Activated T-helper 17 cell treated with anti-CD3 and anti-CD28 coated beads, Interleukin-2, amount 50 U/mL, for 72 hours (primary cell): ENCODE results near the gene DYNLT2B. TPM values are rescaled to one million over a fixed set of nuclear protein-coding genes. Genes with fewer than 3 reads are reported as not detected.
"Not testable (repeated sequence)": the region's sequence is repeated elsewhere in the genome, so short reads cannot be mapped to it uniquely, and the experiment has no call there.

Source experiments
- ATAC-seq: fragments of 150-1000 bp; cut with Tn5 transposase; replicated peaks from 2 replicates; pipeline ENCODE4 v1.10.0; 2021; ENCODE audit warnings: mild to moderate bottlenecking, moderate library complexity
- H3K27ac Mint-ChIP-seq: one replicate; pipeline ENCODE4 v1.8.0; 2022; ENCODE audit warnings: mixed read lengths
- H3K27me3 Mint-ChIP-seq: one replicate; pipeline ENCODE4 v1.8.0; 2022; ENCODE audit warnings: mixed read lengths
- H3K36me3 Mint-ChIP-seq: one replicate; pipeline ENCODE4 v1.8.0; 2022; ENCODE audit warnings: low read depth, mild to moderate bottlenecking, mixed read lengths
- H3K4me1 Mint-ChIP-seq: one replicate; pipeline ENCODE4 v1.8.0; 2022; ENCODE audit warnings: mixed read lengths
- H3K4me3 Mint-ChIP-seq: one replicate; pipeline ENCODE4 v1.8.0; 2022; ENCODE audit warnings: mild to moderate bottlenecking, mixed read lengths
- H3K9me3 Mint-ChIP-seq: one replicate; pipeline ENCODE4 v1.8.0; 2022; ENCODE audit warnings: mixed read lengths
- total RNA-seq, 2 donors: library from RNA; stranded (reverse); gene quantifications; one replicate each; pipeline ENCODE4 v1.2.3, GENCODE V29; 2022

The DYNLT2B gene
- total RNA-seq, 2 donors from 2014 or later: 9.6 to 11.3 TPM

- H3K27ac Mint-ChIP-seq: no peak overlapping the region
- ATAC-seq: no peak
- H3K4me3 Mint-ChIP-seq: no peak overlapping the region
- H3K4me1 Mint-ChIP-seq: peaks cover 6% of the 10 kb centered on the region
- H3K9me3 Mint-ChIP-seq: no peaks in the 10 kb centered on the region
- H3K27me3 Mint-ChIP-seq: no peaks in the 10 kb centered on the region
- peaks cover 12% of the 10 kb centered on the region for H3K36me3 Mint-ChIP-seq
Measured at GRCh38 chr3:196314597-196314996, 3.4 kb downstream of the DYNLT2B start.

DNA sequence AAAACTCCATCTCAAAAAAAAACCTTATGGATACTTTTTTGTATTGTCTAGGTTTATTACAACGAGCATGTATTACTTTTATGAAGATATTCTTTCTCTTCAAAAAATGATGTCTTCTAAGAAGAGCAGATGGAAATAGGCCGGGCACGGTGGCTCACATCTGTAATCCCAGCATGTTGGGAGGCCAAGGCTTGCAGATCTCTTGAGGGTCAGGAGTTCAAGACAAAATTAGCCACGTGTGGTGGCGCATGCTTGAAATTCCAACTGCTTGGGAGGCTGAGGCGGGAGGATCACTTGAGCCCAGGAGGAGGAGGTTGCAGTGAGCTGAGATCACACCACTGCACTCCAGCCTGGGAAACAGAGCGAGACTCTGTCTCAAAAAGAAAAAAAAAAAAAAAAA, 4.0 kb downstream of the DYNLT2B start:
- not testable (repeated sequence) for H3K27ac Mint-ChIP-seq, H3K4me1 Mint-ChIP-seq, ATAC-seq, H3K4me3 Mint-ChIP-seq, H3K9me3 Mint-ChIP-seq, H3K27me3 Mint-ChIP-seq
- peaks cover 12% of the 10 kb centered on the region for H3K36me3 Mint-ChIP-seq

DNA sequence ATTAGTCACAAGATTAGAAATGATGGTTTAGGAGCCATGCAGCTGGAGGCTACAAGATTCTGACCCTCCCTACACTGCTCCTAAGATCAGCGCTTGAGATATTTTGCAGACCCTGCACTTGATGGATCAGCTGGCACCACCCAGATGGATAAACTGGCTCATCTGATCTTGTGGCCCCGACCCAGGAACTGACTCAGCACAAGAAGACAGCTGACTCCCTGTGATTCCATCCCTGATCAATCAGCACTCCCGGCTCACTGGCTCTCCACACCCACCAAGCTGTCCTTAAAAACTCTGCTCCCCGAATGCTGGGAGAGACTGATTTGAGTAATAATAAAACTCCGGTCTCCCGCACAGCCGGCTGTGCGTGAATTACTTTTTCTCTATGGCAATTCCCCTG, 15.1 kb downstream of the DYNLT2B start:
- not testable (repeated sequence) for H3K4me1 Mint-ChIP-seq, ATAC-seq, H3K9me3 Mint-ChIP-seq, H3K27me3 Mint-ChIP-seq, H3K36me3 Mint-ChIP-seq, H3K4me3 Mint-ChIP-seq
- peak overlapping the region; percentile 61 for H3K27ac Mint-ChIP-seq

DNA sequence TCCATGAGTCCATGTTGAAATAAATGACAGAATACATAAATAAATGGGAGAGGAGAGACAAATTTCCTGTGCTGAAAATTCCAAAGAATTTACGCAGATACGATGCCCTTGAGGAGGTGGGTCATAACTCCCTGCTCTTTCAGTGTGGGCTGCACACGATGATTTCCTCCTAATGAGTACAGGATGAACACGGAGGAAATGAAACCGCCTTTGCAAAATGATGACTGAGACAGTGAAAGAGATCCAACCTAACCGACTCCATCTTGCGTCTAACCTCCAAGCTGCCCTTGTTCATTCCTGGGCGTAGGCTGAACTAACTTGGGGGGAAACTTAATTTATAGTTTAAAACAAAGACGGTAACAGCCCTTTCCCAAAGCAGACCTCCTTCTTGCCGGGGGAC, 15.5 kb downstream of the DYNLT2B start:
- not testable (repeated sequence) for H3K27me3 Mint-ChIP-seq, H3K36me3 Mint-ChIP-seq, H3K9me3 Mint-ChIP-seq, H3K27ac Mint-ChIP-seq, H3K4me1 Mint-ChIP-seq
- H3K4me3 Mint-ChIP-seq: peak overlapping the region; percentile 27
- peak; percentile 81 for ATAC-seq

DNA sequence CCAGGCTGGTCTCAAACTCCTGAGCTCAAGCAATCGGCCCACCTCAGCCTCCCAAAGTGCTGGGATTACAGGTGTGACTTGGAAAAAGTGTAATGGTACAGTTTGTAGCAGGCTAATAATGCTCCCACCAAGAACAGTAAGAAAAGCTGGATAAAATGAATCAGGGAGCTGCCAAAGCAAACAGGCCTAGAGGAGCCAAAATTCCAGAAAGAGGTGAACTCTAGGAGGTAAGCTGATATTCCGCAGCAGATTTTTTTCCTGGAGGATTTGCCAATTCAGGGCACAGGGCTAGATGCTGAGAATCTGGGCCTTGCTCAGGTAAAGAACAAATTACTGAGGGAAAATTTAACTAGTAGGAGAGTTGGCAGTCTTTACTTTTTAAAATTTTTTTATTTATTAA, 19.5 kb downstream of the DYNLT2B start:
- no peaks in the 10 kb centered on the region for H3K36me3 Mint-ChIP-seq
- H3K27ac Mint-ChIP-seq: no peak overlapping the region

GRCh38 chr3:196292286-196292923, 25.6 kb downstream of the DYNLT2B start:
- H3K27ac Mint-ChIP-seq: no peak overlapping the region
- no peak for ATAC-seq
- H3K9me3 Mint-ChIP-seq: no peaks in the 10 kb centered on the region
- no peaks in the 10 kb centered on the region for H3K4me1 Mint-ChIP-seq
- H3K27me3 Mint-ChIP-seq: no peaks in the 10 kb centered on the region
- no peak overlapping the region for H3K4me3 Mint-ChIP-seq
- H3K36me3 Mint-ChIP-seq: peaks cover 5% of the 10 kb centered on the region

More for the DNA sequence above, 19.5 kb downstream of the DYNLT2B start:
- H3K4me3 Mint-ChIP-seq: no peak overlapping the region
- H3K9me3 Mint-ChIP-seq: no peaks in the 10 kb centered on the region
- peaks cover 5% of the 10 kb centered on the region for H3K4me1 Mint-ChIP-seq
- H3K27me3 Mint-ChIP-seq: no peaks in the 10 kb centered on the region
- no peak for ATAC-seq

DNA sequence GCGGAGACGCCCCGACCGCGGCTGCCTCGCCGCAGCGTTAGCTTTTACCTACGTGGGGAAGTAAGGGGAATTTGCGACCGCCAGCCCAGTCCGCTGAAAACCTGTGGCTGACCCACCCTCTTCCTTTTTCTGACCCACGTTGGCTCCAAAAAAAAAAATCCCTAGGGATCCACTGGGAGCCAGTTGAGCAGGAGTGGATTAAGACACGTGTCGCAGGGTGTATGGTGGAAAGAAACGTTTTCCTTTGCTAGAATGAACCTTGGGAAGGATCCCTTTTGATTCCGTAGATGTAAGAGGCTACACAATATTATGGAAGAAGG, 29.9 kb downstream of the DYNLT2B start:
- no peak for ATAC-seq
- Mint-ChIP-seq H3K36me3 (peaks cover 25% of the 10 kb centered on the region), H3K27me3 (no peaks in the 10 kb centered on the region), H3K4me1 (peaks cover 17% of the 10 kb centered on the region), H3K27ac (peak overlapping the region; percentile 98), H3K4me3 (peak overlapping the region; percentile 100), H3K9me3 (no peaks in the 10 kb centered on the region)

GRCh38 chr3:196287440-196288140, 30.4 kb downstream of the DYNLT2B start, which contains the start of gene PCYT1A:
PCYT1A (minus strand) TSS chr3:196287726; CDS start chr3:196270531, 17,195 bp downstream.
- peaks cover 17% of the 10 kb centered on the region for H3K4me1 Mint-ChIP-seq
- peak within 1 kb of the TSS; percentile 98 for H3K27ac Mint-ChIP-seq
- peaks cover 25% of the 10 kb centered on the region for H3K36me3 Mint-ChIP-seq
- peak within 1 kb of the TSS; percentile 100 for H3K4me3 Mint-ChIP-seq
- H3K27me3 Mint-ChIP-seq: no peaks in the 10 kb centered on the region
- H3K9me3 Mint-ChIP-seq: no peaks in the 10 kb centered on the region
- peak; percentile 91 for ATAC-seq

DNA sequence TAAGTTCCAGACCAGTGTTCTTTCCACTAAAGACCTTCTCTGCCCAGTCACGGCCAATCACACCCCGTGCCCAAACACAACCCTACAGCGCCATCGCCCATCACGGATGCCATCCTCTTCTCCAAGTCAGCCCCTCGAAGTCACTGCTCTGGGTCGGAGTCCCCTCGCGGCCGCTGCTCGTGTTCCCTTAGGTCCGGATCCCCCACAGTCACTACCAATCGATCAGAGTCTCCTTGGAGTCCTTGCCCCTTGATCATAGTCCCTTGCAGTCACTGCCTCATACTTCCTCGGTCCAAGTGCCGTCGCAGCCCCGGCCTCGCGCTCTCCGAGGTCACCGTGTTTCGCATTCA, 31.0 kb downstream of the DYNLT2B start:
- Mint-ChIP-seq H3K4me3 (peak overlapping the region; percentile 100), H3K36me3 (peaks cover 25% of the 10 kb centered on the region), H3K4me1 (peaks cover 19% of the 10 kb centered on the region), H3K27ac (peak overlapping the region; percentile 98), H3K9me3 (no peaks in the 10 kb centered on the region), H3K27me3 (no peaks in the 10 kb centered on the region)
- peak; percentile 42 for ATAC-seq

- no peaks in the 10 kb centered on the region for H3K9me3 Mint-ChIP-seq
- H3K4me3 Mint-ChIP-seq: peak overlapping the region; percentile 100
- ATAC-seq: no peak
- H3K27ac Mint-ChIP-seq: peak overlapping the region; percentile 51
- H3K27me3 Mint-ChIP-seq: no peaks in the 10 kb centered on the region
- peaks cover 27% of the 10 kb centered on the region for H3K36me3 Mint-ChIP-seq
- H3K4me1 Mint-ChIP-seq: peaks cover 33% of the 10 kb centered on the region
Measured at GRCh38 chr3:196284396-196284795, 33.6 kb downstream of the DYNLT2B start.

GRCh38 chr3:196281962-196282361, 36.1 kb downstream of the DYNLT2B start:
- Mint-ChIP-seq H3K36me3 (peaks cover 33% of the 10 kb centered on the region), H3K4me1 (peaks cover 50% of the 10 kb centered on the region), H3K4me3 (no peak overlapping the region), H3K9me3 (no peaks in the 10 kb centered on the region), H3K27me3 (no peaks in the 10 kb centered on the region), H3K27ac (no peak overlapping the region)
- ATAC-seq: no peak

DNA sequence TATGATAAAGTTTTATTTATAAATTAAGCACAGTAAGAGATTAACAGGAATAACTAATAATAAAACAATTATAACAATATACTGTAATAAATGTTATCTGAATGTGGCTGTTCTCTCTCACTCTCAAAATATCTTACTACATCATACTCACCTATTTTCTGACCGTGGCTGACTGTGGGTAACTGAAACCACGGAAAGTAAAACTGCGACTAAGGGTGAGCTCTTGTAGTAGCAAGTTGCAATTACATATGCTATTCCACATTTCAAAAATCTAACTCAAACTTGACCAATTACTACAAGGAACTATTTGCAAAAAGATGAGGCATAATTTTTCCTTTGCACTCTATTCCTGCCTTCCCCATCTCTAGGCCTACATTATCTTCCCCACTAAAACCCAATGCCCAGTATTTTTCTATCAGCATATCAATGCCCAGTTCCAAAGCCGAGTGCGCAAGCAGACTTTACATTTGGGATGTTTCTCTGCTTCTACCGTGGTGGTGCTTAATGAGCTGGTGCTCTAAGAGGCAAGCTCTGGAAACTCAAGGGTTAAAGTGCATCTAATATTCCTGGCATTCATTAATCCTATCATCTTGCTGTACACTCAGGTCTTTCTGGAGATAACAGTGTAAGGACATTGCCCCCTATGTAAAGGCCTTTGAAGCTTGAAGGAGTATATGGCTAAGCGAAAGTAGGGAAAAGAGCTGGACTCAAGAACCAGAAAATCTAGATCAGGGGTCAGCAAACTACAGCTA, 37.2 kb downstream of the DYNLT2B start:
- H3K4me1 Mint-ChIP-seq: peaks cover 44% of the 10 kb centered on the region
- H3K4me3 Mint-ChIP-seq: peak overlapping the region; percentile 36
- ATAC-seq: peak; percentile 64
- H3K27ac Mint-ChIP-seq: no peak overlapping the region
- H3K9me3 Mint-ChIP-seq: no peaks in the 10 kb centered on the region
- no peaks in the 10 kb centered on the region for H3K27me3 Mint-ChIP-seq
- H3K36me3 Mint-ChIP-seq: peaks cover 22% of the 10 kb centered on the region

DNA sequence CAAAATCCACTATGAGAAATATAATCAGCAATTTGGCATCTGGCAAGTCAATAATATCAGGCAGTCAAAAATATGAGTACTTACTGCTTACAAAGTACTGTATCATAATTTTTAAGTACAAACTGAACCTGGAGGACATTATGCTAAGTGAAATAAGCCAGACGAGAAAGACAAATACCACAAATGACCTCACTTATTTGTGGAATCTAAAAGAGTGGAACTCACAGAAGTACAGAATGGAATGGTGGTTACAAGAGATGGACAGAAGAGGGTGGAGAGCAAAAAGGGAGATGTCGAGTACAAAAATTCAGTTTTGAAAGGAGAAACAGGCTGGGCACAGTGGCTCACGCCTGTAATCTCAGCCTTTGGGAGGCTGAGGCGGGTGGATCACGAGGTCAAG, 42.9 kb downstream of the DYNLT2B start:
- H3K36me3 Mint-ChIP-seq: peaks cover 53% of the 10 kb centered on the region
- H3K27ac Mint-ChIP-seq: peak overlapping the region; percentile 96
- peak overlapping the region; percentile 89 for H3K4me3 Mint-ChIP-seq
- H3K4me1 Mint-ChIP-seq: peaks cover 46% of the 10 kb centered on the region
- H3K27me3 Mint-ChIP-seq: no peaks in the 10 kb centered on the region
- ATAC-seq: no peak
- H3K9me3 Mint-ChIP-seq: peaks cover 4% of the 10 kb centered on the region

DNA sequence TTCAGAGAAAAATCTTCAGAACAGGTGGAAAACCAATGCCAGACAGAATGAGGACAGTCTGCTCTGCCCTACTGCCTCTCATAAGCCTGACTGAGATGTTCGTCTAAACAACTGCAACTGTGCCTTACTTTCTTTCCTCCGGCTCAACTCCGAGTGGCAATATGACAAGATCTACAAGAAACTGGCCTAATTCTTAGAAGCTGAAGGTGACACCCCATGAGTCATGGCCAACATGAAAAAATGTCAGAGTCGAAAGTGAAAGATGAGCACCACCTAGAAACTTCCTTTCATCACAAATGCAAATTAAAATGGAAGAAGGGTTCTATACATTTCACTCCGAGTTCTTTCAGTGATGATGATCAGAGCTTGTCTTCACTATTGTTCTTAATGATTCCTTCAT, 43.5 kb downstream of the DYNLT2B start:
- Mint-ChIP-seq H3K4me1 (peaks cover 47% of the 10 kb centered on the region), H3K27ac (peak overlapping the region; percentile 96), H3K36me3 (peaks cover 58% of the 10 kb centered on the region), H3K27me3 (no peaks in the 10 kb centered on the region), H3K4me3 (peak overlapping the region; percentile 89), H3K9me3 (peaks cover 4% of the 10 kb centered on the region)
- peak; percentile 86 for ATAC-seq

DNA sequence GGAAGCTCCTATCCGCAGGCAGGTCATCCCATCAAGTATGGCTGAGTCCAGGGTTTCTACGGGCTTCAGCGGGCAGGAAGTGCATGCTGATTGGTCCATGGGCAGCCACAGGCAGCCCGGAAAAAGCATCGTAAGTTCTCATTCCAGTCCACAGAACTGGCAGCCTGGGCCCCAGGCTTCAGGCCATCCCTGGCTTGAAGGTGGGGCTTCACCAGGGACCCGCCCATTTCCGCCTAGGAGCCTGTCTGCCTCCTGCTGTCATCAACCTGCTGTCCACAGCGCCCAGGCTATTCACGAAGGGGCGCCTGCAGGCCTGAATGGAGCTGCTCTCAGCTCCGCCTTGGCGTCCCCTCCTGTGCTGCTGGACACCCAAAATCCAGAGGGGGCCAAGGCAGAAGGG, 44.4 kb downstream of the DYNLT2B start:
- Mint-ChIP-seq H3K27ac (peak overlapping the region; percentile 81), H3K4me1 (peaks cover 47% of the 10 kb centered on the region)

More for the DNA sequence above, 44.4 kb downstream of the DYNLT2B start:
- H3K36me3 Mint-ChIP-seq: peaks cover 62% of the 10 kb centered on the region
- H3K4me3 Mint-ChIP-seq: peak overlapping the region; percentile 89
- peaks cover 4% of the 10 kb centered on the region for H3K9me3 Mint-ChIP-seq
- ATAC-seq: no peak
- no peaks in the 10 kb centered on the region for H3K27me3 Mint-ChIP-seq
